Epithelial cell of proximal tubule (primary cell): ENCODE results near the gene ANKRD44. TPM values are rescaled to one million over a fixed set of nuclear protein-coding genes. Genes with fewer than 3 reads are reported as not detected.

ENCODE experiments used
- DNase-seq: peaks from one replicate; pipeline ENCODE4 v3.0.0-alpha.2; 2011; ENCODE audit warnings: low read depth
- H3K4me3 ChIP-seq: 2 replicates; pipeline ENCODE4 v1.5.1; 2011; ENCODE audit warnings: low read depth, mild to moderate bottlenecking, low read length
- total RNA-seq: library from RNA; depleted of rRNA; stranded (reverse); fragments of >200 nt; gene quantifications from 2 replicates; pipeline ENCODE4 v1.2.3, GENCODE V29; 2015
- TF ChIP-seq, protein P1 (sequence below): conservative IDR thresholded peaks from 2 replicates; pipeline ENCODE4 v1.5.1; 2012; ENCODE audit warnings: low read depth, mild to moderate bottlenecking, low read length

Gene ANKRD44
- total RNA-seq, 1 donor from 2014 or later, result 1.7 TPM

DNA sequence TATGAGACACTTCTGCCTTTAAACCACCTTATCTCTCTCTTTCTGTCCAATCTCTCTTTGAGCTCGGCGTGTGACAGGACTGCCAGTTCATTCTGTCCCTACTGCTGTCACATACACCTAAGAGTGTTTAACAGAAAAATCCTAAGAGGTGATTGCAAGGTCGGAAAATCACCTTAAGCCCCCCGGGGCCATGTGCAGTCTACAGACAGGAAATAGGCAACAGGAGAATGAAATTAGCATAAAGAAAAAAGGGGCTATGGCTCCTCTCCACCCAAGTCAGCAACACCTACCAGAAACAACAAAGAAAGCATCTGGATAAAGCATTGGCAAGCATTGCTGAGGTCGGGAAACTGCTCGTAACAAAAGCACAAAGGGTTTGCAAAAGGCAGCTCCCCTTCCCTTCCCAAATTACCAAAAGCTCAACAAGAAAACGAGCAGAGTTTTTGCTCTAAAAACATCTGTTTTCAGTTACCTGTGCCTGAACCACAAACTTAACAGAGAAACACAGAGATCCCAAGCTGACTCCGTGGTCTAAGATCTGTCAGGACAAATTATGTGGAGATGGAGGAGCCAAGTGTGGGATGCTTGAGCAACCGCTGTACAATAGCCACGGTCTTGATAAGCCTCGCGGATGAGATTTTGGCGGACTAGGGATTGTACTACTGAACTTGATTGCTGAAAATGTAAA, 30.4 kb downstream of the ANKRD44 start:
- TF ChIP-seq, protein P1, sequence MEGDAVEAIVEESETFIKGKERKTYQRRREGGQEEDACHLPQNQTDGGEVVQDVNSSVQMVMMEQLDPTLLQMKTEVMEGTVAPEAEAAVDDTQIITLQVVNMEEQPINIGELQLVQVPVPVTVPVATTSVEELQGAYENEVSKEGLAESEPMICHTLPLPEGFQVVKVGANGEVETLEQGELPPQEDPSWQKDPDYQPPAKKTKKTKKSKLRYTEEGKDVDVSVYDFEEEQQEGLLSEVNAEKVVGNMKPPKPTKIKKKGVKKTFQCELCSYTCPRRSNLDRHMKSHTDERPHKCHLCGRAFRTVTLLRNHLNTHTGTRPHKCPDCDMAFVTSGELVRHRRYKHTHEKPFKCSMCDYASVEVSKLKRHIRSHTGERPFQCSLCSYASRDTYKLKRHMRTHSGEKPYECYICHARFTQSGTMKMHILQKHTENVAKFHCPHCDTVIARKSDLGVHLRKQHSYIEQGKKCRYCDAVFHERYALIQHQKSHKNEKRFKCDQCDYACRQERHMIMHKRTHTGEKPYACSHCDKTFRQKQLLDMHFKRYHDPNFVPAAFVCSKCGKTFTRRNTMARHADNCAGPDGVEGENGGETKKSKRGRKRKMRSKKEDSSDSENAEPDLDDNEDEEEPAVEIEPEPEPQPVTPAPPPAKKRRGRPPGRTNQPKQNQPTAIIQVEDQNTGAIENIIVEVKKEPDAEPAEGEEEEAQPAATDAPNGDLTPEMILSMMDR, result no peak

DNA sequence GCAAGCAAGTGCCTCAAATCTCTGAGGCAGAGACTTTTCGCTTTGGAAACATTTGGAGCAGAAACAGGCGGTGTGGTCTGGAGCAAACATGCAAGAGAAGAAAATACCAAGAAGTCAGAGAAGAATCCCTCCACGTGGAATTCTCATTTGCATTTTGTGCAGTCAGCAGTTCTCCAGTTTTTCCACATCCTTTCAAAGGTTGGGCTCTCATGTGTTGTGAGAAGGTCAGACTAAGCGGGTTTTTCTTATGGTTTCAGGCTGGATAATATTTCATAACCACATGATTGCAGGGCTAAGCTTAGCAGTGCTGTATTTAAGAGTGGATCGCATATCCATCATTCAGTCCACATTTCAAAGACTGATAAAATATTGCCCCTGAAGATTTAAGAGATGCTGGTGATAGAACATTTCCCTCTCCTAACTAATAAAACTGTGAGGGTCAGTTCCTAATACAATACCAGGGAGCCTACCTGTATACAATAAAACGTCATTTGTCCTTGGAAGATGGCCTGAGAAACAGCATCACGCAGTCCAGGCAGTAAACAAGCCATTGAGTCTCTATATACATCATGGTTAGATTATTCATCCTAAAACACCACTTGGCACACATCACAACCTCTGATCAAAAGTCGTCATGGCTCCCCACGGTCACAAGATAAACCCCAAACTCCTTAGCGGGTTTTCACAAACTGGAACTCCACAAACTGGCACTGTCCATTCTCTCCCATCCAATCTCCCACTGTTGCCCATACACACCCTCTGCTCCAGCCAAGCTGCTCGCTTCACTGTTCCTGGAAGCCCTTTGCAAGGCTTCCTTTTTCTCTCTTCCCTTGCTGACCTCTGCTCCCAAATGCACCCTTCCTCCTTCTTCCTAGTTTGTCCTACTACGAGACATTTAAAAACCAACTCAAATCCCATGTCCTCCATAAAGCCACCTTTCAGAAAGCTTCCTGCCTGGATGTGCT, 31.5 kb downstream of the ANKRD44 start:
- TF ChIP-seq, protein P1, result no peak
- no peak for DNase-seq
- no peak overlapping the region for H3K4me3 ChIP-seq

More for the DNA sequence above, 30.4 kb downstream of the ANKRD44 start:
- DNase-seq, result no peak
- no peak overlapping the region for H3K4me3 ChIP-seq

DNA sequence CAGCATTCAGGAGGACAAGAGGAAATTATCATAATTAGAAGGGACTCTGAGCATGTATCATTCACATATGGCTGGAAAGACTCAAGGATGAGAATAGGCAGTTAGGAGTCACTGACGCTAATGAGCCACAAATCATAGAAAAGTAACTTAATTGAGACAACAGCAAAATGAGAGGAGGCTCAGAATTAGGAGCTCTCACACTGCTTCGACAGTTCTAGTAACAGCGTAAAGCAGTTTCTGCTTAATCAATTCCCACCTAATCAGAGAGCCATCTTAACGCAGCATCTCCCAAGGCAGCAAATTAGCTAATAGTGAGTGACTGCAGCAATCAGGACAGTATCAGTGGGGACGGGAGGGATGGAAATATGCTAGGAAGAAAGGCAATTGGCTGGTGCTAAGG, 32.8 kb downstream of the ANKRD44 start:
- DNase-seq, result no peak
- TF ChIP-seq, protein P1, result no peak
- H3K4me3 ChIP-seq, result no peak overlapping the region

DNA sequence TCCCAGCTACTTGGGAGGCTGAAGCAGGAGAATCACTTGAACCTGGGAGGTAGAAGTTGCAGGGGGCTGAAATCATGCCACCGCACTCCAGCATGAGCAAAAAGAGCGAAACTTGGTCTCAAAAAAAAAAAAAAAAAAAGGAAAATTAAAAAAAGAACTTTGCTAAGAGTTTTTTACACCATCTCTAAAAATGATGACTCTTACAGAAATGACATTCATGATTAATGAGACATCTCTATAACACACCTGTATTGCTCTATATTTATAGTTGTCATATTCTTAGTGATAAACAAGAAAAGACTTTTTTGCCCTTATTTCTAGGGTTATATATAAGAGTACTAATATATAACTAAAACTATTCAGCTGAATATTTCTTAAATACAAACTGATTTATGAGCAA, 34.4 kb downstream of the ANKRD44 start:
- DNase-seq, result no peak
- TF ChIP-seq, protein P1, result no peak
- H3K4me3 ChIP-seq, result no peak overlapping the region

DNA sequence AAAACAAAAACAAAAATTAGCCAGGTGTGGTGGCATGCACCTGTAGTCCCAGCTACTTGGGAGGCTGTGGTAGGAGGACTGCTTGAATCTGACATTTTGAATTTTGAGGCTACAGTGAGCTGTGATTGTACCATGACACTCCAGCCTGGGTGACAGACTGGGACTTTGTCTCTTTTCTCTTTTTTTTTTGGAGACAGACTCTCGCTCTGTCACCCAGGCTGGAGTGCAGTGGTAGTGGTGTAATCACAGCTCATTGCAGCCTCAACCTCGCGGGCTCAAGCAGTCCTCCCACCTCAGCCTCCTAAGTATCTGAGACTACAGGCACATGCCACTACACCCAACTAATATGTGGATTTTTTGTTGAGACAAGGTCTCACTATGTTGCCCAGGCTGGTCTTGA, 35.6 kb downstream of the ANKRD44 start:
- no peak overlapping the region for H3K4me3 ChIP-seq
- TF ChIP-seq, protein P1, result no peak
- no peak for DNase-seq

DNA sequence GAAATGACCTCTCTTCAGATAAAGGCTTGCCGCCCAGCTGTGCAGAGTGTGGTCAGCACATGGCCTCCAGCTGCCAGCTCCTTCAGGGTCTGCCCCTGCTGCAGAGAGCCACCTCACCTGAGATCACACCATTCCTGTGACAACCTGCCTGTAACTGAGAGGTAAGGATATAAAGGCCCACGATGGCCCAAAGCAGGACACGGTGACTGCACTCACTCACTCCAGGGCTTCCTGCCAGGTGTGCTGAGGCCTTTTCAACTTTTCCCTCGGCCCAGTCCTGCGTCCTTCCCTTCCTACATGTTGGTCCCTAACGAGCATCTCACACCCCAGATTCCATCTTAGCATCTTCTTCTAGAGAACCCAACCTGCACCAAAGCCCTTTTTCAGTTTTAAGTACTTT, 36.2 kb downstream of the ANKRD44 start:
- no peak for DNase-seq
- no peak overlapping the region for H3K4me3 ChIP-seq
- TF ChIP-seq, protein P1, result no peak
